ENCODE data around the gene GRHL1.

Gene GRHL1

DNA sequence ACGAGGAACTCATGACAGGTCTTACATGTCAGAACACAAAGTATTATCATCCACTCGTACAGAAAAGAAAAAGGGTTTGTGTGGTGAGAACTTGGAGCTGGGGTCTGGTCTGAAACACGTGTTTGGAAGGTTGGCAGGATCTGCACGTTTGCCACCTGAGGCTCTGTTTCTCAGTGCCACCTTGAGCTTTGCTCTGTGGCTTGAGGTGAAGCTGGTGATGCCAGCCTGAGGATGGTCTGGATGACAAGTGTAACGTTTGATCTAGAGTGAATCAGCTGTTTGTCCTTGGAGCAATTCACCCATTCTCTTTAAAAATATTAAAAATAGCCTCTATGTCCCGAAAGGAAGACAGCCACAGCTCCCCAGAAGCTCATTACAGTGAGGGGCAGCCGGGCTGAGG is 46.4 kb downstream of the GRHL1 start:
- Histone ChIP-seq H3K18ac (ENCODE audit: low read length) (no peak overlapping the region), H3K23ac (ENCODE audit: low read depth, low read length, poor library complexity) (no peak overlapping the region), H3K9ac (ENCODE audit: low read depth, low read length, poor library complexity) (no peak overlapping the region), H3K27me3 (ENCODE audit: control insufficient read depth in 3 of 3, insufficient read depth in 3 of 3, low read depth in 1 of 3, low read length in 3 of 3) (no peaks in the 10 kb centered on the region), H4K91ac (ENCODE audit: low read depth, low read length, poor library complexity) (no peak overlapping the region), H2BK15ac (ENCODE audit: low read length) (no peak overlapping the region), H2BK5ac (ENCODE audit: low read length) (no peak overlapping the region), H3K4me1 (ENCODE audit: control insufficient read depth in 2 of 2, insufficient read depth in 1 of 2, low read depth in 1 of 2, low read length in 2 of 2) (no peaks in the 10 kb centered on the region), H2BK120ac (ENCODE audit: low read depth, low read length) (no peak overlapping the region), H3K36me3 (replicated peaks in 1 of 2; ENCODE audit: control insufficient read depth in 2 of 2, insufficient read depth in 2 of 2, low read length in 2 of 2) (peaks cover 4 to 6% of the 10 kb centered on the region in 2 donors), H3K27ac (replicated peaks; ENCODE audit: low read length) (no peak overlapping the region), H2BK12ac (ENCODE audit: low read length) (no peak overlapping the region), H3K4me3 (ENCODE audit: low read length in 2 of 2) (no peak overlapping the region), H3K9me3 (replicated peaks in 1 of 2; ENCODE audit: control insufficient read depth in 2 of 2, insufficient read depth in 1 of 2, low read depth in 1 of 2, low read length in 2 of 2) (no peaks in the 10 kb centered on the region), H3K4ac (ENCODE audit: low read length) (no peak overlapping the region), H2AK5ac (ENCODE audit: low read depth, low read length) (no peak overlapping the region), H4K8ac (ENCODE audit: low read depth, low read length) (no peak overlapping the region), H3K79me1 (ENCODE audit: low read depth, low read length) (no peaks in the 10 kb centered on the region), H2AFZ (ENCODE audit: low read length) (no peak overlapping the region), H3K14ac (ENCODE audit: low read length) (no peak overlapping the region), H3K4me2 (ENCODE audit: insufficient read depth, low read length, poor library complexity, severe bottlenecking) (no peak overlapping the region)
- DNase-seq (ENCODE audit: low spot score) = no peak
- WGBS, 2 donors (ENCODE audit: extremely low coverage in 2 of 2, insufficient read length in 2 of 2, insufficient replicate concordance in 1 of 2) = no CpG with 5 or more reads among the region's 7 CpGs

- H2AK5ac ChIP-seq (ENCODE audit: low read depth, low read length) = no peak overlapping the region
- H3K18ac ChIP-seq (ENCODE audit: low read length) = no peak overlapping the region
- H2BK5ac ChIP-seq (ENCODE audit: low read length) = no peak overlapping the region
- no peak overlapping the region for H4K91ac ChIP-seq (ENCODE audit: low read depth, low read length, poor library complexity)
- no CpG with 5 or more reads among the region's 20 CpGs for WGBS, 2 donors (ENCODE audit: extremely low coverage in 2 of 2, insufficient read length in 2 of 2, insufficient replicate concordance in 1 of 2)
- no peak overlapping the region for H2AFZ ChIP-seq (ENCODE audit: low read length)
- H3K27me3 ChIP-seq (ENCODE audit: control insufficient read depth in 3 of 3, insufficient read depth in 3 of 3, low read depth in 1 of 3, low read length in 3 of 3) = no peaks in the 10 kb centered on the region
- H3K4me2 ChIP-seq (ENCODE audit: insufficient read depth, low read length, poor library complexity, severe bottlenecking) = no peak overlapping the region
- H3K9ac ChIP-seq (ENCODE audit: low read depth, low read length, poor library complexity) = no peak overlapping the region
- H3K36me3 ChIP-seq (replicated peaks in 1 of 2; ENCODE audit: control insufficient read depth in 2 of 2, insufficient read depth in 2 of 2, low read length in 2 of 2) = peaks cover 4 to 6% of the 10 kb centered on the region in 2 donors
- H3K14ac ChIP-seq (ENCODE audit: low read length) = no peak overlapping the region
- no peaks in the 10 kb centered on the region for H3K79me1 ChIP-seq (ENCODE audit: low read depth, low read length)
- H2BK120ac ChIP-seq (ENCODE audit: low read depth, low read length) = no peak overlapping the region
- H3K4me1 ChIP-seq (ENCODE audit: control insufficient read depth in 2 of 2, insufficient read depth in 1 of 2, low read depth in 1 of 2, low read length in 2 of 2) = no peaks in the 10 kb centered on the region
- no peak overlapping the region for H2BK12ac ChIP-seq (ENCODE audit: low read length)
- H3K23ac ChIP-seq (ENCODE audit: low read depth, low read length, poor library complexity) = peak overlapping the region; percentile 44
- DNase-seq (ENCODE audit: low spot score) = no peak
- no peak overlapping the region for H3K4me3 ChIP-seq (ENCODE audit: low read length in 2 of 2)
- H3K27ac ChIP-seq (replicated peaks; ENCODE audit: low read length) = no peak overlapping the region
- H3K9me3 ChIP-seq (replicated peaks in 1 of 2; ENCODE audit: control insufficient read depth in 2 of 2, insufficient read depth in 1 of 2, low read depth in 1 of 2, low read length in 2 of 2) = no peaks in the 10 kb centered on the region
- H3K4ac ChIP-seq (ENCODE audit: low read length) = no peak overlapping the region
- H2BK15ac ChIP-seq (ENCODE audit: low read length) = no peak overlapping the region
- H4K8ac ChIP-seq (ENCODE audit: low read depth, low read length) = no peak overlapping the region
Observed at GRCh38 chr2:9998916-9999654, 47.6 kb downstream of the GRHL1 start.

GRCh38 chr2:9999693-10000092 is 48.2 kb downstream of the GRHL1 start:
- Histone ChIP-seq H3K27ac (replicated peaks; ENCODE audit: low read length) (no peak overlapping the region), H3K36me3 (replicated peaks in 1 of 2; ENCODE audit: control insufficient read depth in 2 of 2, insufficient read depth in 2 of 2, low read length in 2 of 2) (peaks cover 4 to 6% of the 10 kb centered on the region in 2 donors), H3K14ac (ENCODE audit: low read length) (no peak overlapping the region), H2BK120ac (ENCODE audit: low read depth, low read length) (no peak overlapping the region), H2BK15ac (ENCODE audit: low read length) (no peak overlapping the region), H4K8ac (ENCODE audit: low read depth, low read length) (no peak overlapping the region), H3K23ac (ENCODE audit: low read depth, low read length, poor library complexity) (no peak overlapping the region), H3K4me1 (ENCODE audit: control insufficient read depth in 2 of 2, insufficient read depth in 1 of 2, low read depth in 1 of 2, low read length in 2 of 2) (no peaks in the 10 kb centered on the region), H3K27me3 (ENCODE audit: control insufficient read depth in 3 of 3, insufficient read depth in 3 of 3, low read depth in 1 of 3, low read length in 3 of 3) (peaks cover 0 to 1% (median 0%) of the 10 kb centered on the region in 3 experiments), H3K4me3 (ENCODE audit: low read length in 2 of 2) (no peak overlapping the region), H2AK5ac (ENCODE audit: low read depth, low read length) (no peak overlapping the region), H2AFZ (ENCODE audit: low read length) (no peak overlapping the region), H2BK5ac (ENCODE audit: low read length) (no peak overlapping the region), H2BK12ac (ENCODE audit: low read length) (no peak overlapping the region), H3K79me1 (ENCODE audit: low read depth, low read length) (no peaks in the 10 kb centered on the region), H4K91ac (ENCODE audit: low read depth, low read length, poor library complexity) (no peak overlapping the region), H3K4ac (ENCODE audit: low read length) (no peak overlapping the region), H3K9ac (ENCODE audit: low read depth, low read length, poor library complexity) (no peak overlapping the region), H3K18ac (ENCODE audit: low read length) (no peak overlapping the region), H3K9me3 (replicated peaks in 1 of 2; ENCODE audit: control insufficient read depth in 2 of 2, insufficient read depth in 1 of 2, low read depth in 1 of 2, low read length in 2 of 2) (no peaks in the 10 kb centered on the region), H3K4me2 (ENCODE audit: insufficient read depth, low read length, poor library complexity, severe bottlenecking) (no peak overlapping the region)
- DNase-seq (ENCODE audit: low spot score) = no peak
- WGBS, 2 donors (ENCODE audit: extremely low coverage in 2 of 2, insufficient read length in 2 of 2, insufficient replicate concordance in 1 of 2) = no CpG with 5 or more reads among the region's 1 CpG

DNA sequence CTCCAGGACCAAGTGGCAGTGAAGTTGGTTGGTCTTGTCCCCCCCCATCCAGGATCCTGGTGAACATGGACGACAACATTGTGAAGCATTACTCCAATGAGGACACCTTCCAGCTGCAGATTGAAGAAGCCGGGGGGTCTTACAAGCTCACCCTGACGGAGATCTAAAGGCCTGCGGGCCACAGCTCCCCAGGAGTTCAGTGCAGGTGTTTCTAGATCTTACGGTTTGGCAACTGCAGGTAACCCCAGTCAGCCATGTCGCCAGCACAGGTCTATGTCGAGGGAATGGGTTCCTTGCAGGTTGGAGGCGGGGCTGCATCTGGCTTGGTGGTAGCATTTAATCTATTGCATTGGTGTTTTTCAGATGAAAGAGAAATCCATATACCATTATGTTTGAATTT is 49.0 kb downstream of the GRHL1 start:
- Histone ChIP-seq H3K4ac (ENCODE audit: low read length) (no peak overlapping the region), H2BK15ac (ENCODE audit: low read length) (no peak overlapping the region), H4K8ac (ENCODE audit: low read depth, low read length) (no peak overlapping the region), H3K36me3 (replicated peaks in 1 of 2; ENCODE audit: control insufficient read depth in 2 of 2, insufficient read depth in 2 of 2, low read length in 2 of 2) (peaks cover 4 to 6% of the 10 kb centered on the region in 2 donors), H3K4me2 (ENCODE audit: insufficient read depth, low read length, poor library complexity, severe bottlenecking) (no peak overlapping the region), H2AFZ (ENCODE audit: low read length) (no peak overlapping the region), H3K79me1 (ENCODE audit: low read depth, low read length) (no peaks in the 10 kb centered on the region), H2BK12ac (ENCODE audit: low read length) (no peak overlapping the region), H2BK5ac (ENCODE audit: low read length) (no peak overlapping the region), H3K27me3 (ENCODE audit: control insufficient read depth in 3 of 3, insufficient read depth in 3 of 3, low read depth in 1 of 3, low read length in 3 of 3) (peaks cover 0 to 1% (median 0%) of the 10 kb centered on the region in 3 experiments), H4K91ac (ENCODE audit: low read depth, low read length, poor library complexity) (no peak overlapping the region), H3K18ac (ENCODE audit: low read length) (no peak overlapping the region), H2BK120ac (ENCODE audit: low read depth, low read length) (no peak overlapping the region), H3K23ac (ENCODE audit: low read depth, low read length, poor library complexity) (no peak overlapping the region), H3K4me1 (ENCODE audit: control insufficient read depth in 2 of 2, insufficient read depth in 1 of 2, low read depth in 1 of 2, low read length in 2 of 2) (no peaks in the 10 kb centered on the region), H2AK5ac (ENCODE audit: low read depth, low read length) (no peak overlapping the region), H3K27ac (replicated peaks; ENCODE audit: low read length) (no peak overlapping the region), H3K9me3 (replicated peaks in 1 of 2; ENCODE audit: control insufficient read depth in 2 of 2, insufficient read depth in 1 of 2, low read depth in 1 of 2, low read length in 2 of 2) (no peaks in the 10 kb centered on the region), H3K9ac (ENCODE audit: low read depth, low read length, poor library complexity) (no peak overlapping the region), H3K14ac (ENCODE audit: low read length) (no peak overlapping the region), H3K4me3 (ENCODE audit: low read length in 2 of 2) (no peak overlapping the region)
- DNase-seq (ENCODE audit: low spot score) = no peak
- no CpG with 5 or more reads among the region's 8 CpGs for WGBS, 2 donors (ENCODE audit: extremely low coverage in 2 of 2, insufficient read length in 2 of 2, insufficient replicate concordance in 1 of 2)
